ENCODE results near the gene CSTB.

Gene CSTB

GRCh38 chr21:43814215-43815106, 38.4 kb upstream of the CSTB start:
- no peak overlapping the region for H3K4me3 ChIP-seq (ENCODE audit: low read length)
- no peak for DNase-seq (ENCODE audit: low read depth)
- TF ChIP-seq CTCF (IDR thresholded peaks at IDR 0.05; ENCODE audit: insufficient read depth, low read depth, low read length, missing control alignments): no peak

- no peak for DNase-seq (ENCODE audit: low read depth)
- no peak overlapping the region for H3K4me3 ChIP-seq (ENCODE audit: low read length)
- TF ChIP-seq CTCF (IDR thresholded peaks at IDR 0.05; ENCODE audit: insufficient read depth, low read depth, low read length, missing control alignments): no peak
These were observed 37.5 kb upstream of the CSTB start for GRCh38 chr21:43813656-43813980.

- no peak overlapping the region for H3K4me3 ChIP-seq (ENCODE audit: low read length)
- no peak for TF ChIP-seq CTCF (IDR thresholded peaks at IDR 0.05; ENCODE audit: insufficient read depth, low read depth, low read length, missing control alignments)
These were observed 37.0 kb upstream of the CSTB start for GRCh38 chr21:43812957-43813655.

GRCh38 chr21:43812139-43812821, 36.2 kb upstream of the CSTB start:
- DNase-seq (ENCODE audit: low read depth): peak; percentile 93
- TF ChIP-seq CTCF (IDR thresholded peaks at IDR 0.05; ENCODE audit: insufficient read depth, low read depth, low read length, missing control alignments): no peak
- H3K4me3 ChIP-seq (ENCODE audit: low read length): peak overlapping the region; percentile 38

More at GRCh38 chr21:43812957-43813655, 37.0 kb upstream of the CSTB start:
- no peak for DNase-seq (ENCODE audit: low read depth)

GRCh38 chr21:43811262-43812105, 35.4 kb upstream of the CSTB start:
- H3K4me3 ChIP-seq (ENCODE audit: low read length): peak overlapping the region; percentile 38

More at GRCh38 chr21:43811262-43812105, 35.4 kb upstream of the CSTB start:
- DNase-seq (ENCODE audit: low read depth): peak; percentile 18
- no peak for TF ChIP-seq CTCF (IDR thresholded peaks at IDR 0.05; ENCODE audit: insufficient read depth, low read depth, low read length, missing control alignments)
